Brain microvascular endothelial cell (primary cell): ENCODE data around the gene COG5.
A peak's percentile ranks its signal among the peaks of the same experiment; 100 is the strongest.

Experiments used
- DNase-seq: peaks from one replicate; pipeline ENCODE4 v3.0.0-alpha.2; 2020
- H3K27ac ChIP-seq: fragments of 250-450 bp; sonication (Bioruptor Pico); 2 replicates; pipeline ENCODE4 v1.5.1; 2020; ENCODE audit warnings: mild to moderate bottlenecking, moderate library complexity
- H3K27me3 ChIP-seq: fragments of 250-450 bp; sonication (Bioruptor Pico); replicated peaks from 2 replicates; pipeline ENCODE4 v1.5.1; 2020; ENCODE audit warnings: mild to moderate bottlenecking
- H3K36me3 ChIP-seq: fragments of 250-450 bp; sonication (Bioruptor Pico); replicated peaks from 2 replicates; pipeline ENCODE4 v1.5.1; 2020; ENCODE audit warnings: mild to moderate bottlenecking
- H3K4me3 ChIP-seq: 2 replicates; pipeline ENCODE4 v1.5.1; 2011; ENCODE audit warnings: low read depth, mild to moderate bottlenecking, control low read depth, low read length, moderate library complexity
- in situ Hi-C: cut with HindIII; loops from 2 replicates; pipeline ENCODE4 v1.10.0; 2017; ENCODE audit warnings: low sequenced_read_pairs, low pct_ligation_motif_present
- TF ChIP-seq, protein P1 (sequence below): IDR thresholded peaks from 2 replicates; pipeline ENCODE4 v1.5.1; 2011; ENCODE audit warnings: low read depth, mild to moderate bottlenecking, moderate library complexity, low read length, control low read depth, inconsistent platforms; ENCODE audit errors: missing control alignments

COG5 gene

DNA sequence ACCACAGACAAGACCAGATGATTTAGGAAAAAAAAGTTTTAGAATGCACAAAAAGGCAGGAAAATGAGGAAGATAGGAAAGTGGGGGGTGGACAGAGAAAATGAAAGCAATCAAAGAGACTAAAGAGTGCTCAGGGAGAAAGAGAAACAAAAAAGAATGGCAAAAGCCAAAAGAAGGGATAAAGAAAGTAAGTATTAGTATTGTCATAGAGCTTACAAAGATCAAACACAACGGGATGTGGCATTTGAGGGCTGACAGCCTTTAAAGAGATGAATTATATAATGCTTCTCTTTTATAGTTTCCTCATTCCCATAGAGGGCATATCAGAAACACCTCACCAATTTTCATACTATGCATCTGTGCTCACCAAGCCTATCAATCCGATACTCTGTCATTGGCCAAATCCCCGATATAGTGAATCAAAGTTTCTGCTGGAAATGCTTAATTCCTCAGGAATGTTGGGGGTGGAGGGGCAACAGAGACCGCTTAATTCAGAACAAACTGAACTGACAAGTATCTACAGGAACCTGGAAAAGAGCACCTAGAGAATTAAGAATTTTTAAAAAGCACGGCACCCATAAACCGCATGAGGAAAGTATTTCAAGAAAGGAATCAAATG lies 2.7 kb downstream of the COG5 start:
- H3K4me3 ChIP-seq = no peak overlapping the region
- H3K27me3 ChIP-seq = no peaks in the 10 kb centered on the region
- TF ChIP-seq, protein P1, sequence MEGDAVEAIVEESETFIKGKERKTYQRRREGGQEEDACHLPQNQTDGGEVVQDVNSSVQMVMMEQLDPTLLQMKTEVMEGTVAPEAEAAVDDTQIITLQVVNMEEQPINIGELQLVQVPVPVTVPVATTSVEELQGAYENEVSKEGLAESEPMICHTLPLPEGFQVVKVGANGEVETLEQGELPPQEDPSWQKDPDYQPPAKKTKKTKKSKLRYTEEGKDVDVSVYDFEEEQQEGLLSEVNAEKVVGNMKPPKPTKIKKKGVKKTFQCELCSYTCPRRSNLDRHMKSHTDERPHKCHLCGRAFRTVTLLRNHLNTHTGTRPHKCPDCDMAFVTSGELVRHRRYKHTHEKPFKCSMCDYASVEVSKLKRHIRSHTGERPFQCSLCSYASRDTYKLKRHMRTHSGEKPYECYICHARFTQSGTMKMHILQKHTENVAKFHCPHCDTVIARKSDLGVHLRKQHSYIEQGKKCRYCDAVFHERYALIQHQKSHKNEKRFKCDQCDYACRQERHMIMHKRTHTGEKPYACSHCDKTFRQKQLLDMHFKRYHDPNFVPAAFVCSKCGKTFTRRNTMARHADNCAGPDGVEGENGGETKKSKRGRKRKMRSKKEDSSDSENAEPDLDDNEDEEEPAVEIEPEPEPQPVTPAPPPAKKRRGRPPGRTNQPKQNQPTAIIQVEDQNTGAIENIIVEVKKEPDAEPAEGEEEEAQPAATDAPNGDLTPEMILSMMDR = no peak
- H3K27ac ChIP-seq = no peak overlapping the region
- H3K36me3 ChIP-seq = peaks cover 2% of the 10 kb centered on the region
- in situ Hi-C loops = no loop called here
- DNase-seq = no peak

- no peaks in the 10 kb centered on the region for H3K27me3 ChIP-seq
- TF ChIP-seq, protein P1 = no peak
- no peak overlapping the region for H3K4me3 ChIP-seq
- H3K36me3 ChIP-seq = peaks cover 5% of the 10 kb centered on the region
- in situ Hi-C loops = no loop called here
- H3K27ac ChIP-seq = peak overlapping the region; percentile 54
- peak; percentile 58 for DNase-seq
Measured at GRCh38 chr7:107559864-107560263, 3.9 kb downstream of the COG5 start.

- H3K27ac ChIP-seq = no peak overlapping the region
- TF ChIP-seq, protein P1 = no peak
- in situ Hi-C loops = no loop called here
Measured at GRCh38 chr7:107555893-107556292, 7.8 kb downstream of the COG5 start.

DNA sequence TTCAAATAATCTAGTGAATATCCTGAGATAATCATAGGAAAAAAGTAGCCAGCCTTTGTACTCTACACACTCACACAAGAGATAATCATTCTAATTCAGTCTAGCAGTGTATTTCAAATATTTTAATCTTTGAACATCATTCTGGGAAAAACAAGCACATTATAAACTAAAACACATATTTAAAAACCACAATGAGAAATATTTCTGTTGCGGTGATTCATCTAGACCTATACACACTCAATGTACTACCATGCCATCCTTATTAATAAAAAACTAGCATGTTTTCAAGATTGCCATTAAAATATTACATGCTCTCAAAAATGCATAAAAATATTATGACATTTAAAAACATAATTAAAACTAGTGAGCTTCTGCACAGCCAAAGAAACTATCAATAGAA lies 11.8 kb downstream of the COG5 start:
- Histone ChIP-seq H3K4me3 (no peak overlapping the region), H3K27me3 (no peaks in the 10 kb centered on the region), H3K36me3 (peaks cover 11% of the 10 kb centered on the region), H3K27ac (no peak overlapping the region)
- in situ Hi-C loops = no loop called here
- DNase-seq = no peak
- TF ChIP-seq, protein P1 = no peak

More at GRCh38 chr7:107555893-107556292, 7.8 kb downstream of the COG5 start:
- Histone ChIP-seq H3K36me3 (peaks cover 9% of the 10 kb centered on the region), H3K4me3 (no peak overlapping the region), H3K27me3 (no peaks in the 10 kb centered on the region)
- no peak for DNase-seq

DNA sequence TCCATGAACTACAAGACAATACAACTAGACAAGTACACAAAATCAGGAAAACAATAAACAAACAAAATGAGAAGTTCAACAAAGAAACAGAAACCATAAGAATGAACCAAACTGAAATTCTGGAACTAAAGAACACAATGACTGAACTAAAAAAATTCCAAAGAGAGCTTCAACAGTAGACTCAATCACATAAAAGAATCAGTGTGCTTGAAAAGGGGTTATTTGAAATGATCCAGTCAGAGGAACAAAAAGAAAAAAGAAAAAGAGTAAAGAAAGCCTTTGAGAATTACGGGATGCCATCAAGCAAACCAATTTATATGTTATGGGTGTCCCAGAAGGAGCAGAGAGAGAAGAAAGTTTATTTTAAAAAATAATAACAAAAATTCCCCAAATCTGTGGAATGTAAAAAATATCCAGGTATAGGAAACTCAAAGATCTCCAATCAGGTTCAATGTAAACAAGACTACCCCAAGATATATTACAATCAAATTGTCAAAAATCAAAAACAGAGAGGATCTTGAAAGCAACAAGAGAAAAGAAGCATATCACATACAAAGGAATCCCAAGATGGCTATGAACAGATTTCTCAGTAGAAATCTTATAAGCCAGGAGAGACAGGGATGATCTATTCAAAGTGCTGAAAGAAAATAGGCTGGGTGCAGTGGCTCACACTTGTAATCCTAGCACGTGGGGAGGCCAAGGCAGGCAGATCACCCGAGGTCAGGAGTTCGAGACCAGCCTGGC lies 18.7 kb downstream of the COG5 start:
- Histone ChIP-seq H3K27me3 (no peaks in the 10 kb centered on the region), H3K36me3 (peaks cover 8% of the 10 kb centered on the region)
- in situ Hi-C loops = no loop called here

More for the DNA sequence above, 18.7 kb downstream of the COG5 start:
- H3K4me3 ChIP-seq = no peak overlapping the region
- H3K27ac ChIP-seq = no peak overlapping the region
- no peak for DNase-seq
- TF ChIP-seq, protein P1 = no peak
